Measurements from ENCODE around the gene ADH7. TPM values are rescaled to one million over a fixed set of nuclear protein-coding genes. Genes with fewer than 3 reads are reported as not detected.

Gene ADH7
- not detected in 2 replicates for total RNA-seq (2014; rRNA removed; shearing (Covaris generic))

DNA sequence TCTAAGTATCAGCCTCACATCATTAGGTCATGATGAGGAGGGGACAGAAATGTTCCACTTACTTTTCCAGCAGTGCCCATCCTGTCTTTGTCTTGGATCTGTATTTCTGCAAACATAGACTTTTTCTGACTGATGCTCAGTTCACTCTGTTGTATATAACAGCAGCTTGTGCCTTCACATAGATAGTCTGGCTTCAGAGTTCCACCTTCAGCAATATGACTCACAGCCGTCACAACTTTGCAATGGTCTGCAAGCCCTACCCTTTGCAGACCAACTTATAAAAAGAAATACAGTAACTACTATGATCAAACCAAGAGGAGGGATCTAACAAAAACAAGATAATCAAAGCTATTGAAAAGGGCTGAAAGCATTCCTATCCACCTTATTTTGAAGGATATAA, at the start of gene ADH7:
TSS of gene ADH7 (minus strand) at position 189 of the 400 bp plus-strand sequence. CDS start at position 80, 109 bp downstream.
- no peak for DNase-seq
- Histone ChIP-seq H3K4me3 (ENCODE audit: insufficient read depth, low read depth, low read length) (no peak within 1 kb of the TSS), H3K27me3 (ENCODE audit: control insufficient read depth, insufficient read depth, low read length) (no peaks in the 10 kb centered on the region), H3K36me3 (replicated peaks; ENCODE audit: control insufficient read depth, insufficient read depth, low read length) (no peaks in the 10 kb centered on the region)

GRCh38 chr4:99483636-99484035, 48.5 kb upstream of the ADH7 start:
- H3K4me3 ChIP-seq (ENCODE audit: insufficient read depth, low read depth, low read length): no peak overlapping the region
- H3K36me3 ChIP-seq (replicated peaks; ENCODE audit: control insufficient read depth, insufficient read depth, low read length): no peaks in the 10 kb centered on the region
- no peak for DNase-seq
- no peaks in the 10 kb centered on the region for H3K27me3 ChIP-seq (ENCODE audit: control insufficient read depth, insufficient read depth, low read length)

DNA sequence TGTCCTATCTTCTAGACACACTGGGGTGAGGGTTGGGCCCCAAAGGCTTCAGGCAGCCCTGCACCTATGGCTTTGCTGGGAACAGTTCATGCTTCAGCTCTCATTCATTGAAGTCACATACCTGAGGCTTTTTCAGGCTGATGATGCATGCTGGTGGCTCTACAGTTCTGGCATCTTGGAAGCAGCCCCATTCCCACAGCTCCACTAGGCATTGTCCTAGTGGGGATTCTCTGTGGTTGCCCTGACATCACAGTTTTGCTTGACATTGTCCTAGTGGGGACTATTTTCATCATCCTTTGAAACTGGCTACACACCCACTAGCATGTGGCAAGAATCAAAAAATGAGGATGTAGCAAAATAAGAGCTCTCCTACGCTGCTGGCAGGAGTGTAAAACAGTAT, 38.0 kb upstream of the ADH7 start:
- no peak for DNase-seq
- Histone ChIP-seq H3K4me3 (ENCODE audit: insufficient read depth, low read depth, low read length) (no peak overlapping the region), H3K27me3 (ENCODE audit: control insufficient read depth, insufficient read depth, low read length) (no peaks in the 10 kb centered on the region), H3K36me3 (replicated peaks; ENCODE audit: control insufficient read depth, insufficient read depth, low read length) (no peaks in the 10 kb centered on the region)

DNA sequence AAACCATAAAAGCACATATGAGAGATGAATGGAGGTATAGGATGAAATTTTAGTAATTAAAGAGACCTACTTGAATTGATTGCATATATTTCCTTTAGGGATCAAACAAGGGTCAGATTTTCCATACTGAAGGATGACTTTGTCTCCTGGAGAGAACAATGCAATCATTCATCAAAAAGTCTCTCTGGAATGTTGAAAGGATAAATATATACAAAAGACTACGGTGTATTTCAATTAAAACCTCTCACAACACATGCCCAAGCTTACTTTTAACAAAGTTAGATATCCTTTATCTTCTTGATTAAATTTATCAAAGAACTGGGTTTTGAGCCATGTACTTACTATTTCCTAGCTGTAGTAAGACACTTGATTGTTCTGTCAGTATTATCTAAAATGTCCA, 36.8 kb upstream of the ADH7 start:
- Histone ChIP-seq H3K27me3 (ENCODE audit: control insufficient read depth, insufficient read depth, low read length) (no peaks in the 10 kb centered on the region), H3K36me3 (replicated peaks; ENCODE audit: control insufficient read depth, insufficient read depth, low read length) (no peaks in the 10 kb centered on the region), H3K4me3 (ENCODE audit: insufficient read depth, low read depth, low read length) (no peak overlapping the region)
- DNase-seq: no peak

- H3K4me3 ChIP-seq (ENCODE audit: insufficient read depth, low read depth, low read length): no peak overlapping the region
- H3K27me3 ChIP-seq (ENCODE audit: control insufficient read depth, insufficient read depth, low read length): no peaks in the 10 kb centered on the region
- peak; percentile 14 for DNase-seq
- no peaks in the 10 kb centered on the region for H3K36me3 ChIP-seq (replicated peaks; ENCODE audit: control insufficient read depth, insufficient read depth, low read length)
These were observed 36.2 kb upstream of the ADH7 start for GRCh38 chr4:99471349-99471748.

GRCh38 chr4:99468889-99469288, 33.7 kb upstream of the ADH7 start:
- Histone ChIP-seq H3K27me3 (ENCODE audit: control insufficient read depth, insufficient read depth, low read length) (no peaks in the 10 kb centered on the region), H3K4me3 (ENCODE audit: insufficient read depth, low read depth, low read length) (no peak overlapping the region), H3K36me3 (replicated peaks; ENCODE audit: control insufficient read depth, insufficient read depth, low read length) (no peaks in the 10 kb centered on the region)
- DNase-seq: no peak

DNA sequence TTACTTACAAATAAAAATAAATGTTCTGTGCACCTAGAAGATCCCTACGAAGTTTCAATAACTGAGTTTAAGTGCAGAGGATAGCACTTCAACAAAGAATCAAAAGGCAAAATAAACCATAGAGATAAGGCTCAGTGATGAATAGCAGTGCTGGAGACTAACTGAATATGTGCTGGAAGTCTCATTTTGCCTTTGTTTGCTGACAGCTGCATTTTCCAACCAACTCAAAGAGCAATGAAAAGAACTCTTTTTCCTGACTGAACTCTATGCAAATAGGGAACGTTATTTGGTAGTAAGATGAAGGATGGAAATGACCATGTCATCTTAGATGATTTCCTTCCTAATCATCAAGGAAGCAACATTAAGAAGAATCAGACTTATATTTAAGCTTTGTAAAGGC, 32.7 kb upstream of the ADH7 start:
- H3K4me3 ChIP-seq (ENCODE audit: insufficient read depth, low read depth, low read length): no peak overlapping the region
- H3K27me3 ChIP-seq (ENCODE audit: control insufficient read depth, insufficient read depth, low read length): no peaks in the 10 kb centered on the region
- no peak for DNase-seq
- no peaks in the 10 kb centered on the region for H3K36me3 ChIP-seq (replicated peaks; ENCODE audit: control insufficient read depth, insufficient read depth, low read length)

- no peaks in the 10 kb centered on the region for H3K27me3 ChIP-seq (ENCODE audit: control insufficient read depth, insufficient read depth, low read length)
- no peaks in the 10 kb centered on the region for H3K36me3 ChIP-seq (replicated peaks; ENCODE audit: control insufficient read depth, insufficient read depth, low read length)
- DNase-seq: no peak
- no peak overlapping the region for H3K4me3 ChIP-seq (ENCODE audit: insufficient read depth, low read depth, low read length)
These were observed 28.4 kb upstream of the ADH7 start for GRCh38 chr4:99463566-99463965.

- Histone ChIP-seq H3K36me3 (replicated peaks; ENCODE audit: control insufficient read depth, insufficient read depth, low read length) (no peaks in the 10 kb centered on the region), H3K27me3 (ENCODE audit: control insufficient read depth, insufficient read depth, low read length) (no peaks in the 10 kb centered on the region), H3K4me3 (ENCODE audit: insufficient read depth, low read depth, low read length) (no peak overlapping the region)
- peak; percentile 38 for DNase-seq
These were observed 27.8 kb upstream of the ADH7 start for GRCh38 chr4:99462875-99463464.

- Histone ChIP-seq H3K36me3 (replicated peaks; ENCODE audit: control insufficient read depth, insufficient read depth, low read length) (no peaks in the 10 kb centered on the region), H3K4me3 (ENCODE audit: insufficient read depth, low read depth, low read length) (no peak overlapping the region), H3K27me3 (ENCODE audit: control insufficient read depth, insufficient read depth, low read length) (no peaks in the 10 kb centered on the region)
- no peak for DNase-seq
These were observed 26.7 kb upstream of the ADH7 start for GRCh38 chr4:99461623-99462401.

DNA sequence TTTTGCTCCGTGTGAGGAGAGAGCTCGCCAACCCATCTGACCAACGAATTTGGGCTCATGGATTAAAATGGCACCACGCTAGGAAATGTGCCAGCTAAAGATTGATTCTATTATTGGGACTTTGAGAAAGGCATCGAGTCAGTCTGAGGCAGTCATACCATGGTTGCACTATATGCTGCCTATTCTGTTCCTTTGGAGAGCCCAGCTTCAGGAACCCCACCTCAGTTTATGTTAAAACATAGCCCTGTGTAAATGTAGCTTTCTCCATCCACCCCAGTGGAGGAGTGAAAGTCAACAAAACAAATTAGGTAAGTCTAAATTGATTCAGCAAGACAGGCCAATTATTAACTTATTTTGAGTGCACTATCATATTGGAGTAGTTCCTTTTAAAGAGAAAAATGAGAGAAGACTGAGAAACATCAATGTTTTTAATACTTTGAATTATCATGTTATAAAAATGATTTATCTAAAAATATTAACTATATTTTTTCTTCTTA, 24.5 kb upstream of the ADH7 start:
- DNase-seq: no peak
- Histone ChIP-seq H3K36me3 (replicated peaks; ENCODE audit: control insufficient read depth, insufficient read depth, low read length) (no peaks in the 10 kb centered on the region), H3K4me3 (ENCODE audit: insufficient read depth, low read depth, low read length) (no peak overlapping the region), H3K27me3 (ENCODE audit: control insufficient read depth, insufficient read depth, low read length) (no peaks in the 10 kb centered on the region)

DNA sequence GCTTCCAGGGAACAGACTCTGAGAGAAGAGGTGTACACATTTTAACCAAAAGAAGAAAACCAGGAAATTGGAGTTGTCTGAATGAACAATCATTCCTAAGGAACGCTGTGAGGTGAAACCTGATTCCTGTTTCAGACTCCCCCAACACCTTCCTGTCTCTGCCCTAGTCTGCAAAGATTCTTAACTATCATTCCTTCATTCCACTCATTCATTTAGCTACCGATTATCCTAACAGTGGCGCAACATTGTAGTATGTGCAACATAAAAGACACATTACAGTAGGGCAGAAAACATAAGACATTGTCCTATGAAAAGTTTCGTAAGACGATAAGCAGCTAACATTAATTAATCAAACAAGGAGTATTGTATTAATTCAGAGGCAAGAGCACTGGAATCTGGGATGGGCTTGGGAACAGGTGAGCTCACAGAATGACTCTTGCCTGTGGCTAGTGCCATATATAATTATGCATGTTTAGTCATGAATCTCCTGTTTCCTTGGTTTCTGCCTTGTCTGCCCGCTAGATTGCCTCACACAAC, 23.8 kb upstream of the ADH7 start:
- H3K27me3 ChIP-seq (ENCODE audit: control insufficient read depth, insufficient read depth, low read length): no peaks in the 10 kb centered on the region
- no peak for DNase-seq

GRCh38 chr4:99457676-99458075, 22.5 kb upstream of the ADH7 start:
- H3K36me3 ChIP-seq (replicated peaks; ENCODE audit: control insufficient read depth, insufficient read depth, low read length): no peaks in the 10 kb centered on the region
- H3K27me3 ChIP-seq (ENCODE audit: control insufficient read depth, insufficient read depth, low read length): no peaks in the 10 kb centered on the region
- H3K4me3 ChIP-seq (ENCODE audit: insufficient read depth, low read depth, low read length): no peak overlapping the region
- DNase-seq: no peak

More for the DNA sequence above, 23.8 kb upstream of the ADH7 start:
- Histone ChIP-seq H3K4me3 (ENCODE audit: insufficient read depth, low read depth, low read length) (no peak overlapping the region), H3K36me3 (replicated peaks; ENCODE audit: control insufficient read depth, insufficient read depth, low read length) (no peaks in the 10 kb centered on the region)

- no peaks in the 10 kb centered on the region for H3K27me3 ChIP-seq (ENCODE audit: control insufficient read depth, insufficient read depth, low read length)
- DNase-seq: no peak
- no peak overlapping the region for H3K4me3 ChIP-seq (ENCODE audit: insufficient read depth, low read depth, low read length)
- H3K36me3 ChIP-seq (replicated peaks; ENCODE audit: control insufficient read depth, insufficient read depth, low read length): no peaks in the 10 kb centered on the region
These were observed 22.1 kb upstream of the ADH7 start for GRCh38 chr4:99457270-99457669.

DNA sequence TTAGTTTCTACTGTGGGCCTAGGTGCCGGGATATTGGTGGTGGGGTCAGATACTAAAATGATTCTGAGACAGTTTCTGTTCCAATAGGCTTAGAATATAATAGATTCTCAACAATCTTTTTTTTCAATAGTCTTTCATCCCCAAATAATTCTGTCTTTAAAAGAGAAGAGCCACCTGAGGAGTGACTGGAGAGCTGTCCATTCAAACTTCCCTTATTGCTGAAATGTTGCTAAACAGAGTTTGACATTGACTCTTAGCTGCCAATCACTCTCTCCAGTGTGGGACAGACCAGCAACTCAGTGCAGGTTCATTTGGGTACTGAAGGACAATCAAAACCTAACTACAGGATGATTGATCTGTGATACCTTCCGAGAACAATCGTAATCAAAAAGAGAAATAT, 12.4 kb upstream of the ADH7 start:
- H3K4me3 ChIP-seq (ENCODE audit: insufficient read depth, low read depth, low read length): no peak overlapping the region
- no peaks in the 10 kb centered on the region for H3K36me3 ChIP-seq (replicated peaks; ENCODE audit: control insufficient read depth, insufficient read depth, low read length)
- no peak for DNase-seq

More for the DNA sequence above, 12.4 kb upstream of the ADH7 start:
- no peaks in the 10 kb centered on the region for H3K27me3 ChIP-seq (ENCODE audit: control insufficient read depth, insufficient read depth, low read length)
